Measurements from ENCODE around the gene TMEM45A.

DNA sequence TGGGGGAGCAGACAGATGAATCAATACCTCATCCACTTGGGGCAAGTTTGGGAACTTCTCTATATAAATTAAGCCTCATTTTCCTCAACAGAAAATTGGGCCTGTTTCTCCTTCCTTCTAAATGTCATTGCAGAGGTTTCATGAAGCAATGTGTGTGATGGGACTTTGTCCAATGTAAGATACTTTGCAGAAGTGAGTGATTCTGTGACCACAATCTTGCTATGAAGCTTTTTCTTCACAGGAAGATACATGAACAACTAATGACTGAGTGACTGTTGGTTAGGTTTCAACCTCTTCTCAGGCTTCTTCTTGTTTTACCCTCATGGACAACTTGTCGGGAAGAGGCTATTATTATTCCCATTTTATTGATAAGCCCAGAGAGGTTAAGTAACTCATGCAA is 11.0 kb downstream of the TMEM45A start:
- TF ChIP-seq, protein P1, sequence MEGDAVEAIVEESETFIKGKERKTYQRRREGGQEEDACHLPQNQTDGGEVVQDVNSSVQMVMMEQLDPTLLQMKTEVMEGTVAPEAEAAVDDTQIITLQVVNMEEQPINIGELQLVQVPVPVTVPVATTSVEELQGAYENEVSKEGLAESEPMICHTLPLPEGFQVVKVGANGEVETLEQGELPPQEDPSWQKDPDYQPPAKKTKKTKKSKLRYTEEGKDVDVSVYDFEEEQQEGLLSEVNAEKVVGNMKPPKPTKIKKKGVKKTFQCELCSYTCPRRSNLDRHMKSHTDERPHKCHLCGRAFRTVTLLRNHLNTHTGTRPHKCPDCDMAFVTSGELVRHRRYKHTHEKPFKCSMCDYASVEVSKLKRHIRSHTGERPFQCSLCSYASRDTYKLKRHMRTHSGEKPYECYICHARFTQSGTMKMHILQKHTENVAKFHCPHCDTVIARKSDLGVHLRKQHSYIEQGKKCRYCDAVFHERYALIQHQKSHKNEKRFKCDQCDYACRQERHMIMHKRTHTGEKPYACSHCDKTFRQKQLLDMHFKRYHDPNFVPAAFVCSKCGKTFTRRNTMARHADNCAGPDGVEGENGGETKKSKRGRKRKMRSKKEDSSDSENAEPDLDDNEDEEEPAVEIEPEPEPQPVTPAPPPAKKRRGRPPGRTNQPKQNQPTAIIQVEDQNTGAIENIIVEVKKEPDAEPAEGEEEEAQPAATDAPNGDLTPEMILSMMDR (IDR thresholded peaks at IDR 0.05; ENCODE audit: insufficient read depth, low read length, poor library complexity, severe bottlenecking): no peak
- TF ChIP-seq EZH2phosphoT487 (conservative IDR thresholded peaks at IDR 0.05; ENCODE audit: low read length): no peak

All from SU-DHL-6 (cell line).